ENCODE results near the gene CDYL. TPM values are rescaled to one million over a fixed set of nuclear protein-coding genes. Genes with fewer than 3 reads are reported as not detected.

CDYL gene
- total and polyA plus RNA-seq, 7 donors, result 14.2 to 82.8 (median 37.9) TPM

DNA sequence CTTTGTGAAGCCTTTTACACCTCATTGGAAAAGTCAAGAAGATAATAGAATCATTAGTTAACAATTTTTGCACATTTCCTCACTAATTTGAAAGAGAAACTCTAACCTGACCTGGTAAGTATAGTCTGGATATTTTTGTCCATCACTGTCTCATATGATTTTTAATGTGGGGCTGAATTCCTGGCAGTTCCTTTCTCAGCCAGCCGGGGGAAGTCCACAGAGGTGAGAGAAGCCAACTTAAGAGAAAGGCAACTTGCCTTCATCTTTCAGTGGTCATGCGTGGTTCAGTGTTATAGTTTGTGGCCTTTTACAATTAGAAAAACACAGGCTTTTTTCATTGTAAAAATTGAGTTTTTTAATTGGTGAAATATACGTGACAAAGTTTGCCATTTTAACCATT, 80.6 kb downstream of the CDYL start:
- Histone ChIP-seq H3K36me3 (no peaks in the 10 kb centered on the region), H3K4me1 (peaks cover 0 to 20% (median 11%) of the 10 kb centered on the region in 4 donors), H3K9me3 (no peaks in the 10 kb centered on the region), H3K27ac (no peak overlapping the region), H3K4me3 (no peak overlapping the region), H3K27me3 (no peaks in the 10 kb centered on the region)
- intact Hi-C loops (cut with DNase I), result no loop called here
- 92 to 93% methylated on average over 3 of the region's 3 CpGs for WGBS, 2 donors
- TF ChIP-seq POLR2AphosphoS5 (IDR thresholded peaks at IDR 0.05) (no peak), EP300 (IDR thresholded peaks at IDR 0.05) (no peak), POLR2A (IDR thresholded peaks at IDR 0.05) (no peak), CTCF (IDR thresholded peaks at IDR 0.05) (no peak)
- no peak for DNase-seq

- no peaks in the 10 kb centered on the region for H3K27me3 ChIP-seq
- no peak for DNase-seq
- H3K36me3 ChIP-seq, result no peaks in the 10 kb centered on the region
- peaks cover 0 to 20% (median 11%) of the 10 kb centered on the region in 4 donors for H3K4me1 ChIP-seq
- H3K9me3 ChIP-seq, result no peaks in the 10 kb centered on the region
- H3K27ac ChIP-seq, result no peak overlapping the region
- intact Hi-C loops (cut with DNase I), result no loop called here
- WGBS, 2 donors, result 20 to 65% methylated on average over 8 of the region's 8 CpGs
- TF ChIP-seq POLR2AphosphoS5 (IDR thresholded peaks at IDR 0.05) (no peak), CTCF (IDR thresholded peaks at IDR 0.05) (no peak), EP300 (IDR thresholded peaks at IDR 0.05) (no peak), POLR2A (IDR thresholded peaks at IDR 0.05) (no peak)
- no peak overlapping the region for H3K4me3 ChIP-seq
Measured at GRCh38 chr6:4858194-4859015, 82.2 kb downstream of the CDYL start.

- WGBS, 2 donors, result 98 to 99% methylated on average over 2 of the region's 2 CpGs
- TF ChIP-seq POLR2A (IDR thresholded peaks at IDR 0.05) (no peak), POLR2AphosphoS5 (IDR thresholded peaks at IDR 0.05) (no peak), CTCF (IDR thresholded peaks at IDR 0.05) (no peak), EP300 (IDR thresholded peaks at IDR 0.05) (no peak)
- no peak for DNase-seq
- Histone ChIP-seq H3K36me3 (no peaks in the 10 kb centered on the region), H3K27ac (no peak overlapping the region), H3K4me3 (no peak overlapping the region), H3K9me3 (peaks cover 0 to 4% (median 0%) of the 10 kb centered on the region in 4 donors), H3K4me1 (peaks cover 0 to 20% (median 11%) of the 10 kb centered on the region in 4 donors), H3K27me3 (no peaks in the 10 kb centered on the region)
- intact Hi-C loops (cut with DNase I), result no loop called here
Measured at GRCh38 chr6:4860387-4860786, 84.2 kb downstream of the CDYL start.

DNA sequence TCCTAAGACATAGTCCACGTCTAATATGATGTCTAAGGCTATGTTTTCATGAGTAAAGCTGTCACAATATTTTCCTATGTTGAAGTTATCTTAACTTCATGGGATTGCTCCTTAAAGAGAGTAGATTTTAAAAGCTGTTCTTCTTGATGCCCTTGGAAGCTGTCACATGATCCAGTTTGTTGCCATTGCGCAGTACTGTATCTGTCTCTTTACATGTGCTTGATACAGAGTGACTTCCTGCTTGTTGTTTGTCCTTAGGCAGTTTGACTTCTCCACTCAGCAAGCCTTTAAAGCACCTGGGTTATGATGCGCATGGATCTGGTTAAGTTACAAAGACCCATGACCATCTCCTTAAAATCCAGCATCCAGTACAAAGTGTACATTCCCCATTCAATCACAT, 85.4 kb downstream of the CDYL start:
- 87 to 93% methylated on average over 3 of the region's 3 CpGs for WGBS, 2 donors

More for the DNA sequence above, 85.4 kb downstream of the CDYL start:
- Histone ChIP-seq H3K4me3 (no peak overlapping the region), H3K36me3 (no peaks in the 10 kb centered on the region), H3K27ac (no peak overlapping the region), H3K4me1 (peaks cover 0 to 20% (median 11%) of the 10 kb centered on the region in 4 donors), H3K27me3 (no peaks in the 10 kb centered on the region), H3K9me3 (peaks cover 0 to 4% (median 0%) of the 10 kb centered on the region in 4 donors)
- intact Hi-C loops (cut with DNase I), result no loop called here
- no peak for DNase-seq
- no peak for TF ChIP-seq POLR2AphosphoS5 (IDR thresholded peaks at IDR 0.05)
- TF ChIP-seq POLR2A (IDR thresholded peaks at IDR 0.05), result no peak
- TF ChIP-seq CTCF (IDR thresholded peaks at IDR 0.05), result no peak
- TF ChIP-seq EP300 (IDR thresholded peaks at IDR 0.05), result no peak
